MCF 10A (cell line): ENCODE data around the gene BCORL1. TPM values are rescaled to one million over a fixed set of nuclear protein-coding genes. Genes with fewer than 3 reads are reported as not detected.

ENCODE experiments used
- BruUV-seq: library from RNA; stranded (reverse); fragments of 400-500 nt; replicated peaks from 2 replicates; lab custom pipeline; 2021; lab: Mats Ljungman, UMichigan
- CTCF ChIA-PET: fragments of 300-600 bp; sonication (Branson Sonifier 250); formaldehyde crosslinking; extraction: SDS; loops from one replicate; lab custom pipeline; 2021; ENCODE audit warnings: antibody characterized with exemption, inconsistent platforms; lab: Yijun Ruan, JAX
- POLR2A ChIA-PET: fragments of 300-600, 350-650 bp; sonication (Branson Sonifier 250); formaldehyde crosslinking; extraction: SDS; loops from one replicate; lab custom pipeline; 2020; ENCODE audit warnings: antibody characterized with exemption, inconsistent platforms; lab: Yijun Ruan, JAX
- DNase-seq: peaks from one replicate; pipeline ENCODE4 v3.0.0-alpha.2; 2018; ENCODE audit not compliant: unreplicated experiment
- H3K27ac Mint-ChIP-seq: one replicate; pipeline ENCODE4 v1.8.0; 2022; ENCODE audit warnings: mild to moderate bottlenecking, low read depth, mixed read lengths; ENCODE audit not compliant: unreplicated experiment
- H3K27me3 Mint-ChIP-seq: one replicate; pipeline ENCODE4 v1.8.0; 2022; ENCODE audit warnings: mixed read lengths; ENCODE audit not compliant: insufficient read depth, unreplicated experiment
- H3K36me3 Mint-ChIP-seq: one replicate; pipeline ENCODE4 v1.8.0; 2022; ENCODE audit warnings: mild to moderate bottlenecking, moderate library complexity, mixed read lengths; ENCODE audit not compliant: insufficient read depth, unreplicated experiment
- H3K4me1 Mint-ChIP-seq: one replicate; pipeline ENCODE4 v1.8.0; 2022; ENCODE audit warnings: mixed read lengths; ENCODE audit not compliant: insufficient read depth, unreplicated experiment
- H3K4me3 Mint-ChIP-seq: one replicate; pipeline ENCODE4 v1.8.0; 2022; ENCODE audit warnings: mild to moderate bottlenecking, moderate library complexity, mixed read lengths; ENCODE audit not compliant: unreplicated experiment
- H3K9me3 Mint-ChIP-seq: one replicate; pipeline ENCODE4 v1.8.0; 2022; ENCODE audit warnings: mixed read lengths; ENCODE audit not compliant: unreplicated experiment
- CTCF ChIP-seq: fragments of 200-600 bp; IDR thresholded peaks from one replicate; pipeline ENCODE4 v1.8.0; 2022; ENCODE audit warnings: antibody characterized with exemption, mild to moderate bottlenecking; ENCODE audit not compliant: unreplicated experiment
- intact Hi-C: fragments of 100-400 bp; cut with micrococcal nuclease; formaldehyde crosslinking; loops from 2 replicates; pipeline ENCODE4 v1.14.1; 2022
- total RNA-seq: library from RNA; stranded (reverse); gene quantifications from 2 replicates; pipeline ENCODE4 v1.2.3, GENCODE V29; 2022

BCORL1 gene
- total RNA-seq, 1 experiment from 2014 or later: 2.9 TPM

- peaks cover 24% of the 10 kb centered on the region for H3K36me3 Mint-ChIP-seq
- no peaks in the 10 kb centered on the region for H3K9me3 Mint-ChIP-seq
- no peak for TF ChIP-seq CTCF
- H3K27ac Mint-ChIP-seq: no peak overlapping the region
- CTCF ChIA-PET: interaction anchor here (1.0 kb wide), 2 partner anchors 35 to 37 kb away, joined by 4 to 5 read pairs; no protein-coding TSS in a partner anchor
- peaks cover 36% of the 10 kb centered on the region for H3K27me3 Mint-ChIP-seq
- no peak overlapping the region for H3K4me3 Mint-ChIP-seq
- DNase-seq: peak; percentile 65
- POLR2A ChIA-PET: no interaction called here
- H3K4me1 Mint-ChIP-seq: no peaks in the 10 kb centered on the region
- intact Hi-C loops: no loop called here
- BruUV-seq: no TSS peak
Observed at GRCh38 chrX:130024127-130024526, 41.7 kb downstream of the BCORL1 start.

GRCh38 chrX:130025256-130025655 lies 42.8 kb downstream of the BCORL1 start:
- Mint-ChIP-seq H3K27me3 (peaks cover 36% of the 10 kb centered on the region), H3K36me3 (peaks cover 24% of the 10 kb centered on the region), H3K9me3 (no peaks in the 10 kb centered on the region), H3K4me1 (no peaks in the 10 kb centered on the region), H3K4me3 (no peak overlapping the region), H3K27ac (no peak overlapping the region)
- no TSS peak for BruUV-seq
- DNase-seq: no peak
- intact Hi-C loops: no loop called here
- ChIA-PET CTCF (interaction anchor here (0.6 to 5.1 kb wide), 3 partner anchors 98 to 388 kb away, joined by 3 to 52 read pairs (median 3); no protein-coding TSS in a partner anchor), POLR2A (no interaction called here)
- no peak for TF ChIP-seq CTCF

- no peaks in the 10 kb centered on the region for H3K9me3 Mint-ChIP-seq
- intact Hi-C loops: no loop called here
- H3K36me3 Mint-ChIP-seq: peaks cover 22% of the 10 kb centered on the region
- CTCF ChIA-PET: interaction anchor here (0.5 to 5.1 kb wide), 14 partner anchors 9 to 339 kb away, joined by 3 to 52 read pairs (median 4); no protein-coding TSS in a partner anchor
- no peak for TF ChIP-seq CTCF
- no TSS peak for BruUV-seq
- DNase-seq: no peak
- H3K4me3 Mint-ChIP-seq: no peak overlapping the region
- no peak overlapping the region for H3K27ac Mint-ChIP-seq
- H3K4me1 Mint-ChIP-seq: no peaks in the 10 kb centered on the region
- peaks cover 36% of the 10 kb centered on the region for H3K27me3 Mint-ChIP-seq
- POLR2A ChIA-PET: interaction anchor here (0.8 to 1.4 kb wide), 2 partner anchors 35 to 880 kb away, joined by 3 read pairs; no protein-coding TSS in a partner anchor
Observed at GRCh38 chrX:130027569-130027968, 45.1 kb downstream of the BCORL1 start.

- BruUV-seq: no TSS peak
- Mint-ChIP-seq H3K27ac (no peak overlapping the region), H3K27me3 (peaks cover 36% of the 10 kb centered on the region), H3K9me3 (no peaks in the 10 kb centered on the region), H3K36me3 (peaks cover 20% of the 10 kb centered on the region), H3K4me1 (no peaks in the 10 kb centered on the region), H3K4me3 (no peak overlapping the region)
- CTCF ChIA-PET: interaction anchor here (0.5 to 5.1 kb wide), 19 partner anchors 9 to 419 kb away, joined by 3 to 52 read pairs (median 4); no protein-coding TSS in a partner anchor
- peak; percentile 40 for TF ChIP-seq CTCF
- POLR2A ChIA-PET: interaction anchor here (1.4 kb wide), 1 partner anchor 36 kb away, joined by 3 read pairs; no protein-coding TSS in a partner anchor
- intact Hi-C loops: loop anchor here (1.0 to 2.0 kb wide), 2 partner anchors 103 to 421 kb away; no protein-coding TSS in a partner anchor
- peak; percentile 45 for DNase-seq
Observed at GRCh38 chrX:130028196-130028595, 45.8 kb downstream of the BCORL1 start.
